Embryonic facial prominence (tissue), 1 donor: ENCODE measurements around the gene HIBCH.
"Not testable (repeated sequence)": the region's sequence is repeated elsewhere in the genome, so short reads cannot be mapped to it uniquely, and the experiment has no call there.

Experiments used
- DNase-seq: peaks from one replicate; pipeline ENCODE4 v3.0.0-alpha.2; 2016; ENCODE audit errors: extremely low spot score

HIBCH gene

GRCh38 chr2:190308031-190308430 lies 11.6 kb downstream of the HIBCH start:
- no peak for DNase-seq

- no peak for DNase-seq
Measured at GRCh38 chr2:190304404-190304803, 15.2 kb downstream of the HIBCH start.

GRCh38 chr2:190303647-190304046 lies 16.0 kb downstream of the HIBCH start:
- no peak for DNase-seq

GRCh38 chr2:190302052-190302451 lies 17.6 kb downstream of the HIBCH start:
- no peak for DNase-seq

- DNase-seq: no peak
Measured at GRCh38 chr2:190301032-190301431, 18.6 kb downstream of the HIBCH start.

GRCh38 chr2:190297880-190298279 lies 21.7 kb downstream of the HIBCH start:
- DNase-seq: not testable (repeated sequence)

GRCh38 chr2:190283783-190284182 lies 35.8 kb downstream of the HIBCH start:
- no peak for DNase-seq

- DNase-seq: no peak
Measured at GRCh38 chr2:190280565-190281350, 38.9 kb downstream of the HIBCH start.

- DNase-seq: not testable (repeated sequence)
Measured at GRCh38 chr2:190279256-190280134, 40.1 kb downstream of the HIBCH start.

GRCh38 chr2:190277234-190278112 lies 42.2 kb downstream of the HIBCH start:
- no peak for DNase-seq

- DNase-seq: no peak
Measured at GRCh38 chr2:190272457-190272842, 47.2 kb downstream of the HIBCH start.

GRCh38 chr2:190271783-190272456 lies 47.7 kb downstream of the HIBCH start:
- DNase-seq: no peak

GRCh38 chr2:190270298-190270697 lies 49.3 kb downstream of the HIBCH start:
- DNase-seq: no peak

- DNase-seq: not testable (repeated sequence)
Measured at GRCh38 chr2:190269699-190270098, 49.9 kb downstream of the HIBCH start.

- no peak for DNase-seq
Measured at GRCh38 chr2:190267302-190267701, 52.3 kb downstream of the HIBCH start.

- no peak for DNase-seq
Measured at GRCh38 chr2:190266314-190266713, 53.3 kb downstream of the HIBCH start.

GRCh38 chr2:190261851-190262250 lies 57.8 kb downstream of the HIBCH start:
- DNase-seq: no peak

GRCh38 chr2:190256087-190256486 lies 63.5 kb downstream of the HIBCH start:
- DNase-seq: no peak

GRCh38 chr2:190255676-190256075 lies 64.0 kb downstream of the HIBCH start:
- DNase-seq: no peak

GRCh38 chr2:190254063-190254850 lies 65.4 kb downstream of the HIBCH start:
- DNase-seq: no peak
